OCI-M2 (cell line): ENCODE data around the gene ECE1.
"Not testable (repeated sequence)": the region's sequence is repeated elsewhere in the genome, so short reads cannot be mapped to it uniquely, and the experiment has no call there.

Experiments
- DNase-seq: peaks from one replicate; lab custom pipeline; 2025; ENCODE audit not compliant: unreplicated experiment; lab: John Stamatoyannopoulos, UW

ECE1 gene

GRCh38 chr1:21232044-21232443, 58.2 kb downstream of the ECE1 start:
- DNase-seq, result no peak

GRCh38 chr1:21229246-21230000, 60.8 kb downstream of the ECE1 start:
- no peak for DNase-seq

GRCh38 chr1:21228224-21228623, 62.0 kb downstream of the ECE1 start:
- not testable (repeated sequence) for DNase-seq

GRCh38 chr1:21225065-21225464, 65.2 kb downstream of the ECE1 start:
- DNase-seq, result no peak

- no peak for DNase-seq
Observed at GRCh38 chr1:21220815-21221214, 69.4 kb downstream of the ECE1 start.

GRCh38 chr1:21219674-21220073, 70.6 kb downstream of the ECE1 start:
- no peak for DNase-seq

- DNase-seq, result no peak
Observed at GRCh38 chr1:21217812-21218596, 72.3 kb downstream of the ECE1 start.

- DNase-seq, result no peak
Observed at GRCh38 chr1:21216835-21217811, 73.1 kb downstream of the ECE1 start.

GRCh38 chr1:21212126-21212525, 78.1 kb downstream of the ECE1 start:
- no peak for DNase-seq

- not testable (repeated sequence) for DNase-seq
Observed at GRCh38 chr1:21208137-21208700, 82.0 kb downstream of the ECE1 start.

GRCh38 chr1:21206117-21206516, 84.1 kb downstream of the ECE1 start:
- DNase-seq, result no peak

- DNase-seq, result no peak
Observed at GRCh38 chr1:21205416-21205815, 84.8 kb downstream of the ECE1 start.

- DNase-seq, result no peak
Observed at GRCh38 chr1:21201650-21202049, 88.6 kb downstream of the ECE1 start.

GRCh38 chr1:21201238-21201637, 89.0 kb downstream of the ECE1 start:
- not testable (repeated sequence) for DNase-seq

- DNase-seq, result no peak
Observed at GRCh38 chr1:21200767-21201166, 89.5 kb downstream of the ECE1 start.

- no peak for DNase-seq
Observed at GRCh38 chr1:21198929-21199328, 91.3 kb downstream of the ECE1 start.

- DNase-seq, result no peak
Observed at GRCh38 chr1:21192871-21193270, 97.4 kb downstream of the ECE1 start.

- DNase-seq, result no peak
Observed at GRCh38 chr1:21192284-21192683, 98.0 kb downstream of the ECE1 start.

- DNase-seq, result not testable (repeated sequence)
Observed at GRCh38 chr1:21190771-21191170, 99.5 kb downstream of the ECE1 start.

GRCh38 chr1:21189906-21190500, 100.3 kb downstream of the ECE1 start:
- no peak for DNase-seq
